ENCODE measurements around the gene EPN3. TPM values are rescaled to one million over a fixed set of nuclear protein-coding genes. Genes with fewer than 3 reads are reported as not detected.

The EPN3 gene
- not detected for total RNA-seq
- long read RNA-seq, donor 1: 0 reads
- long read RNA-seq, donor 2: 0 reads

GRCh38 chr17:50532452-50533024, at the start of gene EPN3:
Gene EPN3, plus strand, starts transcription at chr17:50532735. Its CDS starts 3,822 bp downstream, at chr17:50536557.
- intact Hi-C loops (cut with DNase I): no loop called here
- DNase-seq (ENCODE audit: low spot score): no peak

GRCh38 chr17:50483266-50483665, 49.3 kb upstream of the EPN3 start:
- DNase-seq (ENCODE audit: low spot score): peak; percentile 77
- intact Hi-C loops (cut with DNase I): loop anchor here in 1 of 2 donors (5.0 kb wide), 1 partner anchor 64 kb away; the partner anchor contains the start of gene SPATA20

GRCh38 chr17:50484386-50485155, 48.0 kb upstream of the EPN3 start:
- intact Hi-C loops (cut with DNase I): loop anchor here in 1 of 2 donors (5.0 kb wide), 1 partner anchor 63 kb away; the partner anchor contains the start of gene SPATA20
- peak; percentile 52 for DNase-seq (ENCODE audit: low spot score)

DNA sequence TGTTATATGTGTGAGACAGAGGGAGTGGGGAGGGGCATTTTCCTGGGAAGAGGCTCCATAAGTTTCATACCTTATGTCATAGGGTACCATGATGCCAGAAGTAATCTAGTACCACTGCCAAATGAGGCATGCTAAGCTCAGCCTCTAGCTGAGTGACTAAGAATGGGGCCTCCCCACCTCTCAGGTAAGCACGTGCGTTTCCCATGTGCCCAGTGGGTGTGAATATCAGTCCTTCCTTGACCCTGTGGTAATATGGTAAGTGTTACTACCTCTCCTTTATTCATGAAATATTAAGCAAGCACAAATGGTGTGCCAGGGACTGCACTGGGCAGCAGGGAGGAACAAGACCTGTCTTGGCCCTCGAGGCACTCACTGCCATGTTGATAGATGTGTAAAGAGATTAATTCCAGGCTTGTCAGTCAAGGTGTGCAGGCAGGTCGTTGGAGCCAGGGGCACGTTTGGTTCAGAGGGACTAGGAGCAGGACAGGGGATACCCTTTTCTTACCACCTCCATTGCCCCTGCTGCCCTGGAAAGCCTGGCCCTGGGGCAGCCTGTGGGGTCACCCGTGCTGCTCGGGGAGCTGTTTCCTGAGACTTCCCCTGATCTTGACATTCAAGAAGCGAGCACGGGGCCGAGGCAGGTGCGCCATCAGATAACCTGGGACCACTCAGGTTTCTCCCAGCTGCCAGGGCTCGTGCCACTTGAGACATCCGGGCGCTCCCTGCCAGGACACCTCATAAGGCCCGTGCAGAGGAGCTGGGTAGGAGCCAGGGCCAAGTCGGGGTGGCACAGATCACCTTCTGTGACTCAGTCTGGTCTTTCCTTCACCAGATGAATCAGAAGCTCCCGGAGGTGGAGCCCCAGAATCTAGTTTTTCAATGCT, 45.1 kb upstream of the EPN3 start:
- intact Hi-C loops (cut with DNase I): no loop called here
- DNase-seq (ENCODE audit: low spot score): peak; percentile 78

GRCh38 chr17:50488880-50489279, 43.7 kb upstream of the EPN3 start:
- intact Hi-C loops (cut with DNase I): no loop called here
- DNase-seq (ENCODE audit: low spot score): peak; percentile 35

GRCh38 chr17:50491505-50491904, 41.0 kb upstream of the EPN3 start:
- intact Hi-C loops (cut with DNase I): no loop called here
- no peak for DNase-seq (ENCODE audit: low spot score)

DNA sequence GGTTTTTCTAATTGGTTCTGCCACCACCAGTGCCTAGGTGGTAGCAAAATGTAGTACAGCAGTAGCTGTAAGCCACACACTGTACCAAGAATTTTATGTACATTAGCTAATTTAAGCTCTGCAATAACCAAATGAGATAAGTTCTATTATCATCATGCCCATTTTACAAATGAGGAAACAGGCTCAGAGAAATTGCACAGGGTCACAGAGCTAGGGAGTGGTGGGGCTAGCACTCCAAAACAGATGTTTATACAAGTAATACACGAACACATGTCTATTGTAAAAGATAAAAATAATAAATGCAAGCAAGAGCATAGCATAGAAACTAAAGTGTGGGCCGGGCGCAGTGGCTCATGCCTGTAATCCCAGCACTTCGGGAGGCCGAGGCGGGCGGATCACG, 40.3 kb upstream of the EPN3 start:
- DNase-seq (ENCODE audit: low spot score): peak; percentile 34
- intact Hi-C loops (cut with DNase I): no loop called here

- DNase-seq (ENCODE audit: low spot score): no peak
- intact Hi-C loops (cut with DNase I): no loop called here
Observed at GRCh38 chr17:50493744-50494143, 38.8 kb upstream of the EPN3 start.

DNA sequence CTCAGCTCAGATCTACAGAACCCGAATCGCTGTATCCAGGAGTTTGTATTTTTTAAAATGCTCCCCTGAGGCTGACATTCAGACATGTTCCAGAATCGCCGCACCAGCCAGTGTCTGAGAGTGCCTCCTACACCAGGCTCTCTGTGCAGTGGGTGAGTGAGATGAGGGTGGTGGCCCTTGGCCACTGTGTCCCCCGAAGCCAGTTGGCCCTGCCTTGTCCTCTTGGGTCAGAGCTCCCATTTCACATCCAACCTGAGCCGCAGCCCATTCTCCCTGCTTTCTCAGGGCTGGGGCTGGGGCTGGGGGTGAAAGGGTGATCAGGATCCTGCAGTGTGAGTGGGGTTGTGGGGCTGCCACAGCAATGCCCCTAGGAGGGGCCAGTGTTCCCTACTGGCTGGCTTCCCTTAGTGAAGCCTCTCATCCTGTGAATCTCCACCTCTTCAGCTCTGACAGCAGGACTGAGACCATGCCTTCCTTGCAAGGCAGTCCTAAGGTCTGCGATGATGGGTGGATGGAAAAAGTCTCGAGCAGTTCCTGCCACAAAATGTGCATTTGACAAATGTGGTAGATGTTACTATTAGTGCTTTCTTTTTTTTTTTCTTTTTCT, 37.2 kb upstream of the EPN3 start:
- DNase-seq (ENCODE audit: low spot score): peak; percentile 31
- intact Hi-C loops (cut with DNase I): no loop called here

- no peak for DNase-seq (ENCODE audit: low spot score)
- intact Hi-C loops (cut with DNase I): no loop called here
Observed at GRCh38 chr17:50495918-50496317, 36.6 kb upstream of the EPN3 start.

GRCh38 chr17:50498021-50498874, 34.3 kb upstream of the EPN3 start:
- peak; percentile 36 for DNase-seq (ENCODE audit: low spot score)
- intact Hi-C loops (cut with DNase I): no loop called here

- DNase-seq (ENCODE audit: low spot score): no peak
- intact Hi-C loops (cut with DNase I): no loop called here
Observed at GRCh38 chr17:50499270-50499669, 33.3 kb upstream of the EPN3 start.

- intact Hi-C loops (cut with DNase I): no loop called here
- DNase-seq (ENCODE audit: low spot score): no peak
Observed at GRCh38 chr17:50499721-50500120, 32.8 kb upstream of the EPN3 start.

GRCh38 chr17:50501054-50501453, 31.5 kb upstream of the EPN3 start:
- intact Hi-C loops (cut with DNase I): no loop called here
- DNase-seq (ENCODE audit: low spot score): peak; percentile 50

- DNase-seq (ENCODE audit: low spot score): peak; percentile 67
- intact Hi-C loops (cut with DNase I): no loop called here
Observed at GRCh38 chr17:50502301-50502990, 30.1 kb upstream of the EPN3 start.

DNA sequence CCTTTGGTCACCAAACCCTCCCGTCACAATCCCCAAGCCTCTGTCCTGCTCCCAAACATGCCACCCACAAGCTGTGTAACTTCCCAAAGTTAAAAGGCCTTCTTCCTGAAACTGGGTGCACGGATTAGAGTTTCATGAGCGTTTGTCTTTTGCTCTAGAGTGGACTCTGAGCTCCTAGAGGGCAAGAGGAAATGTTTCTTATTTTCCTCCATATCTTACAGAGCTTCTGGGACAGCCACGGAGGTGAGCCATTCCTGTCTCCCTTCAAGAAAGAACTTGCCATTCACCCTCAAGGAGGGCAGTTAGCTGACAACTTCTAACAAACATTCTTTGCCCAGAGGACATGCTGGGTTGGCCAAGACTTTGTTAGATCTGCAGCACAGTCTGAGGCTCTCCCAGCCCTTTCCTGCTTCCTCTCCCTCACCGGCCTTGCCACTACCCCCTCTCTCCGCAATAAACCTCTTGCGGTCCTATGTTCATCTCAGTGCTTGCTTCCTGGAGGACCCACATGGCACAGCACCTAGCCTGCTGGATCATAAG, 26.9 kb upstream of the EPN3 start:
- DNase-seq (ENCODE audit: low spot score): no peak
- intact Hi-C loops (cut with DNase I): no loop called here

DNA sequence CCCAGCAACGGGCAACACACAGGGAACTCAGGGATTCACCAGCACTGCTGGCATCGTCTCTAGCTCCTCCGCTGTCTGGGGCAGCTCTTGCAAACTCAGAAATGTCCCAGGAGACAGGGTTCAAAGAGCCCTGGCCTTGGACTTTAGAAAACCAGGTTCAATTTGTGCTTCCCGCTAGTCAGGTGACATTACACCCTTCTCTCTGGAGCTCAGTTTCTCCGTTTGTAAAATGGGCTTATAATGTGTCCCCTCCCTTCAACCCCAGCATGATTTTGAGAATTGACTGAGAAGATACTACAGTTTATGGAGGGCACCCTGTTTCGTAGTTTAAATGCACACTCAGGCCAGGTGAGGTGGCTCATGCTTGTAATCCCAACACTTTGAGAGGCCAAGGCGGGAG, 26.2 kb upstream of the EPN3 start:
- intact Hi-C loops (cut with DNase I): no loop called here
- no peak for DNase-seq (ENCODE audit: low spot score)

Data from posterior vena cava (tissue), 2 donors.